GM12872 (cell line): Measurements from ENCODE around the gene MYD88.

Source experiments
- TF ChIP-seq, protein P1 (sequence below): IDR thresholded peaks from 3 replicates; pipeline ENCODE4 v1.5.1; 2011; ENCODE audit warnings: low read depth, mild to moderate bottlenecking, low read length, moderate library complexity; ENCODE audit not compliant: insufficient read depth

The MYD88 gene

DNA sequence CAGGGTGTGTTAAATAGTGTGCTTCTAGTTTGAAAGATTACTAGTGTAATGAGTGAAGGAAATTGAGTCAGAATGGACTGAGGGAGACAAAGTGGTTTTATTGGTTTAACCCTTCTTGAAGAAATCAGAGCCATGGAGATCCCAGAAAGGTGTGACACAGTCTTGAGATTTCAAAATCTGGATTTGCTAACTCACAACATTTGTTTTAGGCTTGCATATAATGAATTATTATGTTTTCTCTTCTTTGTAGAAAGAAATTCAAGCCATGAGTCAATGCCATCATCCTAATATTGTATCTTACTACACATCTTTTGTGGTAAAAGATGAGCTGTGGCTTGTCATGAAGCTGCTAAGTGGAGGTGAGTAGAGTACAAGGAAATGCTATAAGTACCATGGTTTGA lies 52.0 kb downstream of the MYD88 start:
- TF ChIP-seq, protein P1, sequence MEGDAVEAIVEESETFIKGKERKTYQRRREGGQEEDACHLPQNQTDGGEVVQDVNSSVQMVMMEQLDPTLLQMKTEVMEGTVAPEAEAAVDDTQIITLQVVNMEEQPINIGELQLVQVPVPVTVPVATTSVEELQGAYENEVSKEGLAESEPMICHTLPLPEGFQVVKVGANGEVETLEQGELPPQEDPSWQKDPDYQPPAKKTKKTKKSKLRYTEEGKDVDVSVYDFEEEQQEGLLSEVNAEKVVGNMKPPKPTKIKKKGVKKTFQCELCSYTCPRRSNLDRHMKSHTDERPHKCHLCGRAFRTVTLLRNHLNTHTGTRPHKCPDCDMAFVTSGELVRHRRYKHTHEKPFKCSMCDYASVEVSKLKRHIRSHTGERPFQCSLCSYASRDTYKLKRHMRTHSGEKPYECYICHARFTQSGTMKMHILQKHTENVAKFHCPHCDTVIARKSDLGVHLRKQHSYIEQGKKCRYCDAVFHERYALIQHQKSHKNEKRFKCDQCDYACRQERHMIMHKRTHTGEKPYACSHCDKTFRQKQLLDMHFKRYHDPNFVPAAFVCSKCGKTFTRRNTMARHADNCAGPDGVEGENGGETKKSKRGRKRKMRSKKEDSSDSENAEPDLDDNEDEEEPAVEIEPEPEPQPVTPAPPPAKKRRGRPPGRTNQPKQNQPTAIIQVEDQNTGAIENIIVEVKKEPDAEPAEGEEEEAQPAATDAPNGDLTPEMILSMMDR = no peak
